ENCODE results near the gene CBR1. TPM values are rescaled to one million over a fixed set of nuclear protein-coding genes. Genes with fewer than 3 reads are reported as not detected.

Gene CBR1
- total RNA-seq, 1 donor from 2014 or later = 10.0 TPM

- Mint-ChIP-seq H3K36me3 (peaks cover 3% of the 10 kb centered on the region), H3K9me3 (no peaks in the 10 kb centered on the region), H3K27ac (no peak overlapping the region), H3K4me1 (no peaks in the 10 kb centered on the region), H3K4me3 (no peak overlapping the region), H3K27me3 (ENCODE audit: low read depth) (peaks cover 6% of the 10 kb centered on the region)
- TF ChIP-seq CTCF (IDR thresholded peaks at IDR 0.05; ENCODE audit: unreplicated experiment) = no peak
- DNase-seq (ENCODE audit: low spot score in 2 of 2, unreplicated experiment in 2 of 2) = no peak
Measured at GRCh38 chr21:36076878-36077655, 7.2 kb downstream of the CBR1 start.

DNA sequence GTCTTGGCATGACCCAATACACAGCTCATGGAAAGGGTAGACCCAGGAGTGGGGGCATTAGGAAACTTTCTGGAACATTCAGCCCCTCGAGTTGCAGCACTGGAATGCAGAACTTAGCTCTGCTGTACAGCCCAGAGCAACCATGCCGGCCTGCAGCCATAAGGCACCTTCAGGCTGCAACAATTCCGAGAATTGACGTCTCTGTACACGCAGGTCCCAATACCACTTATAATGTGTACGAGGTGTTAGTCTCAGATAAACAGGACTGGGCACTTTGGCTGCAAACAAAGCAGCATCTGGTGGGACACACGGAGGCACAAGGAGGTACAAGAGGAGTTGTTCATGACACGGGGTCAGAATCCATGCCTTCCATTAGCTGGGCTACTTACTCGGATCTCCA lies 7.9 kb downstream of the CBR1 start:
- Mint-ChIP-seq H3K9me3 (no peaks in the 10 kb centered on the region), H3K27me3 (ENCODE audit: low read depth) (peaks cover 7% of the 10 kb centered on the region), H3K4me1 (no peaks in the 10 kb centered on the region), H3K27ac (no peak overlapping the region), H3K4me3 (no peak overlapping the region), H3K36me3 (no peaks in the 10 kb centered on the region)
- no peak for TF ChIP-seq CTCF (IDR thresholded peaks at IDR 0.05; ENCODE audit: unreplicated experiment)
- no peak for DNase-seq (ENCODE audit: low spot score in 2 of 2, unreplicated experiment in 2 of 2)

DNA sequence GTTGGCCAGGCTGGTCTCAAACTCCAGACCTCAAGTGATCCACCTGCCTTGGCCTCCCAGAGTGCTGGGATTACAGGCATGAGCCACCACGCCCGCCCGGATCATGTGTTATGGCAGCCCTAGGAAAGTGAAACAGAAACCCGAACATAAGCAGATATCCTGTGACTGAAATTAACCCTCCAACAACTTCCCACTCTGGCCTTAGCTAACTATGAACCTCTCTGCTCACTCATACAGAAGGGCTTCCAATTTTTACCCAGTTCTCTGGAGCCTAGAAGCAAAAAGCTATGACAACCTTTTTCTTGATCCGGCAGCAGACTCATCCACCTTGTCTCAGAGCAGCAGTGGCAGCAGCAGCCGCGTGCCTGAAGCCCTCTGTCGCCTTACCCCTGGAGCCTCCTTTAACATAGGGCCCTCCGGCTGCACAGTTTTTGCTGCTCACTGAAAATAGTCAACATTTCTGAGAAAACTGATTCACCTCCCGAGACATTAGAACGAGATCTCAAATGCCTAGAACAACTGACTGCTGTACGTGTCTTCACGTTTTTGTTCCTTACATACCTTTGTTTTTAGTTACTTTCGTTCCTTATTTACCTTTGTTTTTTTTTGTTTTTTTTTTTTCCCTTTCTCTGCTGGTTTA lies 9.3 kb downstream of the CBR1 start:
- Mint-ChIP-seq H3K36me3 (no peaks in the 10 kb centered on the region), H3K4me3 (no peak overlapping the region), H3K27me3 (ENCODE audit: low read depth) (peaks cover 7% of the 10 kb centered on the region), H3K27ac (no peak overlapping the region), H3K9me3 (no peaks in the 10 kb centered on the region), H3K4me1 (no peaks in the 10 kb centered on the region)
- no peak for TF ChIP-seq CTCF (IDR thresholded peaks at IDR 0.05; ENCODE audit: unreplicated experiment)
- no peak for DNase-seq (ENCODE audit: low spot score in 2 of 2, unreplicated experiment in 2 of 2)

GRCh38 chr21:36079671-36080070 lies 9.8 kb downstream of the CBR1 start:
- Mint-ChIP-seq H3K9me3 (no peaks in the 10 kb centered on the region), H3K36me3 (no peaks in the 10 kb centered on the region), H3K27ac (no peak overlapping the region), H3K4me1 (no peaks in the 10 kb centered on the region), H3K4me3 (no peak overlapping the region), H3K27me3 (ENCODE audit: low read depth) (peaks cover 7% of the 10 kb centered on the region)
- no peak for DNase-seq (ENCODE audit: low spot score in 2 of 2, unreplicated experiment in 2 of 2)
- no peak for TF ChIP-seq CTCF (IDR thresholded peaks at IDR 0.05; ENCODE audit: unreplicated experiment)

DNA sequence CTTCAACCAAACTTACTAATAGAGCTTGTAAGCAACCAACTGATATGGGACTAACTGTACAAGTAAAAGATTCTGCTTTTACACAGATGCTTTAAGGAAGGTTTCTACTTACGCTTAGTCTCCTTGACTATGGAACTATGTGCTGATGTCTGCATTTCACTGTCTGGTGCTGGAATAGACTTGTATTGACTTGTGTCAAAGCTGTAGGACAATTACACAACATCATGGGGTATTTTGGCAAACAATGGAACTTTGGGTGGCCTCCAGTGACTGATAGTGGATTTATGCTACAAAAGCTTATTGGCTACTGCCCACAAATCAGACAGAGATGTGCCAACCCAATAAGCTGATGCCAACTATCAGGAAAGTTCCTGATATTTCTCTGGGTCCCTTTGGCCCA lies 10.6 kb downstream of the CBR1 start:
- no peaks in the 10 kb centered on the region for H3K9me3 Mint-ChIP-seq
- H3K4me1 Mint-ChIP-seq = no peaks in the 10 kb centered on the region
- no peaks in the 10 kb centered on the region for H3K36me3 Mint-ChIP-seq

More for the DNA sequence above, 10.6 kb downstream of the CBR1 start:
- no peak for TF ChIP-seq CTCF (IDR thresholded peaks at IDR 0.05; ENCODE audit: unreplicated experiment)
- Mint-ChIP-seq H3K4me3 (no peak overlapping the region), H3K27me3 (ENCODE audit: low read depth) (peaks cover 7% of the 10 kb centered on the region), H3K27ac (no peak overlapping the region)
- DNase-seq (ENCODE audit: low spot score in 2 of 2, unreplicated experiment in 2 of 2) = no peak

Measured in mesothelial cell of epicardium (in vitro differentiated cells).